Type B pancreatic cell (in vitro differentiated cells): Measurements from ENCODE around the gene RTL10. TPM values are rescaled to one million over a fixed set of nuclear protein-coding genes. Genes with fewer than 3 reads are reported as not detected.

ENCODE experiments used
- DNase-seq: peaks from one replicate; pipeline ENCODE4 v3.0.0; 2021; ENCODE audit warnings: mixed read lengths; ENCODE audit not compliant: unreplicated experiment; ENCODE audit errors: extremely low spot score
- H3K27ac Mint-ChIP-seq: 2 replicates; pipeline ENCODE4 v1.8.0; 2021; ENCODE audit warnings: mild to moderate bottlenecking, mixed read lengths
- H3K27me3 Mint-ChIP-seq: 2 replicates; pipeline ENCODE4 v1.8.0; 2021; ENCODE audit warnings: mixed read lengths
- H3K36me3 Mint-ChIP-seq: 2 replicates; pipeline ENCODE4 v1.8.0; 2021; ENCODE audit warnings: mixed read lengths
- H3K4me1 Mint-ChIP-seq: one replicate; pipeline ENCODE4 v1.8.0; 2021; ENCODE audit warnings: mixed read lengths; ENCODE audit not compliant: unreplicated experiment
- H3K4me3 Mint-ChIP-seq: 2 replicates; pipeline ENCODE4 v1.8.0; 2021; ENCODE audit warnings: mild to moderate bottlenecking, mixed read lengths
- H3K9me3 Mint-ChIP-seq: 2 replicates; pipeline ENCODE4 v1.8.0; 2021; ENCODE audit warnings: mixed read lengths
- CTCF ChIP-seq: fragments of 200-600 bp; sonication (generic); conservative IDR thresholded peaks from 2 replicates; pipeline ENCODE4 v1.5.0; 2021; ENCODE audit warnings: antibody characterized with exemption, mild to moderate bottlenecking
- total RNA-seq: library from RNA; stranded (reverse); gene quantifications from 2 replicates; pipeline ENCODE4 v1.2.1, GENCODE V29; 2021; ENCODE audit warnings: low replicate concordance

RTL10 gene
- total RNA-seq, 1 donor from 2014 or later, result 28.8 TPM

- no peak overlapping the region for H3K4me3 Mint-ChIP-seq
- H3K27ac Mint-ChIP-seq, result no peak overlapping the region
- TF ChIP-seq CTCF, result no peak
- peaks cover 39% of the 10 kb centered on the region for H3K4me1 Mint-ChIP-seq
- no peaks in the 10 kb centered on the region for H3K27me3 Mint-ChIP-seq
- H3K9me3 Mint-ChIP-seq, result no peaks in the 10 kb centered on the region
- no peak for DNase-seq
- H3K36me3 Mint-ChIP-seq, result peaks cover 13% of the 10 kb centered on the region
These were observed 7.4 kb downstream of the RTL10 start for GRCh38 chr22:19847345-19847632.

GRCh38 chr22:19846620-19847344, 7.9 kb downstream of the RTL10 start:
- Mint-ChIP-seq H3K4me3 (no peak overlapping the region), H3K4me1 (peaks cover 39% of the 10 kb centered on the region), H3K9me3 (no peaks in the 10 kb centered on the region), H3K27me3 (no peaks in the 10 kb centered on the region), H3K36me3 (peaks cover 13% of the 10 kb centered on the region), H3K27ac (no peak overlapping the region)
- no peak for TF ChIP-seq CTCF
- DNase-seq, result no peak

GRCh38 chr22:19845054-19845722, 9.5 kb downstream of the RTL10 start:
- no peak for TF ChIP-seq CTCF
- no peak for DNase-seq
- no peak overlapping the region for H3K4me3 Mint-ChIP-seq
- H3K27ac Mint-ChIP-seq, result peak overlapping the region; percentile 71
- peaks cover 13% of the 10 kb centered on the region for H3K36me3 Mint-ChIP-seq
- H3K4me1 Mint-ChIP-seq, result peaks cover 39% of the 10 kb centered on the region
- no peaks in the 10 kb centered on the region for H3K27me3 Mint-ChIP-seq
- no peaks in the 10 kb centered on the region for H3K9me3 Mint-ChIP-seq

- peaks cover 32% of the 10 kb centered on the region for H3K4me1 Mint-ChIP-seq
These were observed 10.2 kb downstream of the RTL10 start for GRCh38 chr22:19844377-19845053.

GRCh38 chr22:19843857-19844376, 10.8 kb downstream of the RTL10 start:
- Mint-ChIP-seq H3K27ac (no peak overlapping the region), H3K4me3 (no peak overlapping the region), H3K4me1 (peaks cover 32% of the 10 kb centered on the region), H3K36me3 (peaks cover 7% of the 10 kb centered on the region), H3K9me3 (no peaks in the 10 kb centered on the region), H3K27me3 (no peaks in the 10 kb centered on the region)
- DNase-seq, result no peak
- no peak for TF ChIP-seq CTCF

More at GRCh38 chr22:19844377-19845053, 10.2 kb downstream of the RTL10 start:
- Mint-ChIP-seq H3K36me3 (peaks cover 8% of the 10 kb centered on the region), H3K9me3 (no peaks in the 10 kb centered on the region), H3K27me3 (no peaks in the 10 kb centered on the region), H3K27ac (no peak overlapping the region), H3K4me3 (no peak overlapping the region)
- no peak for TF ChIP-seq CTCF
- no peak for DNase-seq
